ENCODE data around the gene NPTX1. TPM values are rescaled to one million over a fixed set of nuclear protein-coding genes. Genes with fewer than 3 reads are reported as not detected.

The NPTX1 gene
- total and polyA plus RNA-seq, 7 donors, result 0.25 to 1.3 (median 0.67) TPM

DNA sequence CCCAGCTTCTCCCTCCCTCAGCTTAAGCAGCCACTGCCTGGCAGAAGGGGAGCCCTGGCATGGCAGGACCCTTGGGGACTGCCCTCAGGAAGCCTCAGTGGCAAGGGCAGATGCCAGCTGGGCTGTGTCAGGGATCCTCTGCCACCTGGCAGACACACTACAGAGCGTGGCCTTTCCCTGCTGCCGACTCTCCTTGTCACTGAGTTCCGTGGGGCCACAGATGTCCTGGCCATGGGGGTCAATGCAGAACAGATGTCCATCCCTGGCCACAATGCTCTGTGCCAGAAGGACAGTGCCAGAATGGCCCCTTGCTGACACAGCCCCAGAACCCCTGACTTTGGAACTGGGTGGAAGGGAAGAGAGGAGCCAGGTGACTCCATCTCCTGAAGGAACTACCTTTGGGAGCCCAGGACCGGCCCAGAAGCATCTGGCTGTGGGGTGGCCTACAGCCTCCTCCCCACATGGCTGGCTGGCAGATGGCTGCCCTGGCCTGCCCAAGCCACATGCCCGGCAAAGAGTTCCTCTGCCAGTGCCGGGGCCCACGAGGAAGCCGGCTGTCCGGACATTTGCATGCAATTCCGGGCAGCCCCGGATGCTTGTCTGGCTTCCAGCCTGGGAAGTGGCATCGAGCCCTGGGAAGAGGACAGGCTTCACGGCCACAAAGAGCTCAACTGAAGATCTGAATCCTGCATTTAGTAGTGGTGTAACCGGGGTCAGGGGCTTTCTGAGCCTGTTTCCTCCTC, 24.1 kb downstream of the NPTX1 start:
- H3K4me1 ChIP-seq, result peaks cover 23% of the 10 kb centered on the region
- no peak overlapping the region for H3K4me3 ChIP-seq
- TF ChIP-seq, protein P1, sequence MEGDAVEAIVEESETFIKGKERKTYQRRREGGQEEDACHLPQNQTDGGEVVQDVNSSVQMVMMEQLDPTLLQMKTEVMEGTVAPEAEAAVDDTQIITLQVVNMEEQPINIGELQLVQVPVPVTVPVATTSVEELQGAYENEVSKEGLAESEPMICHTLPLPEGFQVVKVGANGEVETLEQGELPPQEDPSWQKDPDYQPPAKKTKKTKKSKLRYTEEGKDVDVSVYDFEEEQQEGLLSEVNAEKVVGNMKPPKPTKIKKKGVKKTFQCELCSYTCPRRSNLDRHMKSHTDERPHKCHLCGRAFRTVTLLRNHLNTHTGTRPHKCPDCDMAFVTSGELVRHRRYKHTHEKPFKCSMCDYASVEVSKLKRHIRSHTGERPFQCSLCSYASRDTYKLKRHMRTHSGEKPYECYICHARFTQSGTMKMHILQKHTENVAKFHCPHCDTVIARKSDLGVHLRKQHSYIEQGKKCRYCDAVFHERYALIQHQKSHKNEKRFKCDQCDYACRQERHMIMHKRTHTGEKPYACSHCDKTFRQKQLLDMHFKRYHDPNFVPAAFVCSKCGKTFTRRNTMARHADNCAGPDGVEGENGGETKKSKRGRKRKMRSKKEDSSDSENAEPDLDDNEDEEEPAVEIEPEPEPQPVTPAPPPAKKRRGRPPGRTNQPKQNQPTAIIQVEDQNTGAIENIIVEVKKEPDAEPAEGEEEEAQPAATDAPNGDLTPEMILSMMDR (IDR thresholded peaks at IDR 0.05), result no peak
- WGBS, 3 donors, result 23 to 33% (median 29%) methylated on average over 14 of the region's 14 CpGs
- no peak overlapping the region for H3K27ac ChIP-seq
- DNase-seq (peak in 1 of 2 donors; percentile 50), ATAC-seq (no peak)
- H3K9me3 ChIP-seq, result no peaks in the 10 kb centered on the region
- intact Hi-C loops (cut with DNase I), result no loop called here
- H3K27me3 ChIP-seq (ENCODE audit: insufficient read depth in 3 of 3, low read length in 2 of 3), result no peaks in the 10 kb centered on the region
- H3K36me3 ChIP-seq (ENCODE audit: insufficient read depth in 1 of 2, low read depth in 1 of 2), result no peaks in the 10 kb centered on the region

DNA sequence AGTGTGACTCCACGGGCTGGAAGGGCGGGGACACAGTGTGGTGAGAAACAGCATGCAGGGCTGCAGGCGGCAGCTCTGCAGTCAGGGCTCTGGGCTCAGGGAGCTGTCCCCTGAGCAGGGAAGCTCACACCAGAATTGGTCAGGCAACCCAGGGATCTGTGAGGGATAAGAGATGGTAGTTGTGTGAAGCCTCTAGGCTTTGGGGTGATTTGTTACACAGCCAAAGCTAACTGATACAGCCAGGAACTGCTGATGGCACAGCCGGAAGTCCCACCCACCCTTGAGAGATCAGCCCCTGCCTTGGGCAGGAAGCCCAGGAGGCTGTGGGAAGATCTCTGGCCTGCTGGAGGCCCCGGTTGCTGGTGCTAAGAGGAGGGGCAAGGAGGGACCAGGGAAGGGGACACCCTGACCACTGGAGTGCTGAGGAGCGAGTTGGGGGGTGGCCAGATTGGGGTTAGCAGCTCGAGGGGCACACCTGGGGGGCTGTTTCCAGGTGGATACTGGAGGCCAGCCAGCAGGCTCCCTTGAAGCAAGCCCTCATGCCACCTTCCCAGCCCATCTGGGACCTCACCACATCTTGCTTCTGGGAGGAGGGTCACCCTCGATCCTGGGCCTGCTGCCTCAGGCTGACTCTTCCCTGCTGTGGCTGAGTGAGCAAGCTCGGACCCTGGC, 25.2 kb downstream of the NPTX1 start:
- TF ChIP-seq, protein P1 (IDR thresholded peaks at IDR 0.05), result no peak
- WGBS, 3 donors, result 64 to 75% (median 71%) methylated on average over 7 to 9 of the region's 9 CpGs
- H3K27me3 ChIP-seq (ENCODE audit: insufficient read depth in 3 of 3, low read length in 2 of 3), result no peaks in the 10 kb centered on the region
- H3K36me3 ChIP-seq (ENCODE audit: insufficient read depth in 1 of 2, low read depth in 1 of 2), result no peaks in the 10 kb centered on the region
- peak in 1 of 2 donors; percentile 54 for DNase-seq
- intact Hi-C loops (cut with DNase I), result no loop called here
- no peak overlapping the region for H3K27ac ChIP-seq
- H3K4me3 ChIP-seq, result no peak overlapping the region
- H3K4me1 ChIP-seq, result peaks cover 15% of the 10 kb centered on the region
- no peaks in the 10 kb centered on the region for H3K9me3 ChIP-seq
- no peak for ATAC-seq

DNA sequence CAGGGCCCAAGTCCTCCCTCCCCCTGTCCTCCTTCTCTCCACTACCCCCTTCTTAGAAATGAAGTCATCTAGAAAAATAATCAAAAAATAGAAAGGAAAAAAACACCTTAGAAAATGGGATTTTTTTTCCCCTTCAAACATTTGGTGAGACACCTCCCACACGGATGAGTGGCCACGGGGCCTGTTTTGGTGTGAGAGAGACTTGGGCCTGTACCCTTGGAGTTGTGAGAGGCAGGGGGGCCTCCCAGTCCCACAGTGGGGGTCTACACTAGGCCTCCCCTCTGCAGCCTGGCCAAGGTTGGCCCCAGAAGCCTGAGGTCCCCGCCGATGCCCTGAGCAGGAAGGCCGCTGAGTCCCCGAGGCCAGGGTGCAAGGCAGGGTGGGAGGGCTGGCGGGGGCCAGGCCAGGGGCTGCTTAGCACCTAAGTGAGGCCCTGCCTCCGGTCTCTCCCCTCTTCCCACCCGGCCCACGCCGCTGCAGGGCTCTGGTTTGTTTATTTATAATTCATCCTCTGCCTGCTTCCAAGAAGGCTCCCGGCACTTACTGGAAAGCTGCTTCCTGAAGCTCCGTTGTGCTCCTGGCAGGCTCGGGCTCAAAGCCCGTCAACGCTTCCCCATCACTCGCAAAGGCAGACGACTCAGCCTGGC, 26.4 kb downstream of the NPTX1 start:
- no peaks in the 10 kb centered on the region for H3K9me3 ChIP-seq
- peaks cover 9% of the 10 kb centered on the region for H3K4me1 ChIP-seq
- intact Hi-C loops (cut with DNase I), result no loop called here
- no peaks in the 10 kb centered on the region for H3K36me3 ChIP-seq (ENCODE audit: insufficient read depth in 1 of 2, low read depth in 1 of 2)
- H3K4me3 ChIP-seq, result no peak overlapping the region
- DNase-seq, result peak in 1 of 2 donors; percentile 49
- no peaks in the 10 kb centered on the region for H3K27me3 ChIP-seq (ENCODE audit: insufficient read depth in 3 of 3, low read length in 2 of 3)
- TF ChIP-seq, protein P1 (IDR thresholded peaks at IDR 0.05), result no peak
- no peak for ATAC-seq
- WGBS, 3 donors, result 52 to 71% (median 65%) methylated on average over 16 to 18 of the region's 18 CpGs
- H3K27ac ChIP-seq, result no peak overlapping the region

DNA sequence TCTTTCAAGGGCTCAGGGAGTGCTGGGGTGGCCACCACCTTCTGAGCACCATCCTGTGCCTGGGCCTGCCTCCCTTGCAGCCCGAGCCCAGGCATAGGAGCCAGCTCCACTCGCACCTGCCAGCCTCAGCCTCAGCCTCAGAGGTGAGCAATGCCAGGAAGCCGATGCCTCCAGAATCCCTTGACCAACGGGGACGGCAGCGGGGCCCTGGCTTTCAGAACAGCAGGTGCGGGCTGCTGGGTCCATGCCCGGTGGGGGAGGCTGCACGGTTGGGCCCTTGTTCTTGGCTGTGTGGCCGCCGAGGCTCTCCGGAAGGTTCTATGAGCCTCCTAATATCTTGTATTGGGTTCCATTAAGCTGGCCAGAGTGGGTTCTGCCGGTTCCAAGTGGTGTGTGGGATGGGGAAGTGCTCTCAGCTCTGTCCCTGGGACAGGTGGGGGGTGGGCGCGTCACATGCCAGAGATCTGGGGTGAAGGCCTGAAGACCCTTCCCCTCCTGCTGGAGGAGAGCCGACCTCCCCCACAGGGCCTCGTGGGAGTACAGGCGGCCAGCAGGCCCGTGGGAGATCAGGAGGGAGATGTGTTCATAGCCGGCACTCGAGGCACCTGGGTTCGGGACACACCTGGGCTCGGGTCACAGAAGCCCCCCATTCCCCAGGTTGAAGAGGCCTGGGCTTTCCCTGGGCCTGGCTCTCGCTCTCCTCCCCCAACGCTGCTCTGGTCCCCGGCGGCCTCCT, 27.0 kb downstream of the NPTX1 start:
- WGBS, 3 donors, result 58 to 70% (median 66%) methylated on average over 24 to 27 of the region's 27 CpGs
- H3K27me3 ChIP-seq (ENCODE audit: insufficient read depth in 3 of 3, low read length in 2 of 3), result no peaks in the 10 kb centered on the region
- H3K36me3 ChIP-seq (ENCODE audit: insufficient read depth in 1 of 2, low read depth in 1 of 2), result no peaks in the 10 kb centered on the region
- no peaks in the 10 kb centered on the region for H3K9me3 ChIP-seq
- ATAC-seq (peak in 1 of 4 donors; percentile 18), DNase-seq (peak in 1 of 2 donors; percentile 35)
- TF ChIP-seq, protein P1 (IDR thresholded peaks at IDR 0.05), result no peak
- intact Hi-C loops (cut with DNase I), result no loop called here
- no peak overlapping the region for H3K27ac ChIP-seq
- H3K4me1 ChIP-seq, result peaks cover 9% of the 10 kb centered on the region
- H3K4me3 ChIP-seq, result no peak overlapping the region

Measured in psoas muscle (tissue), 8 donors.